ENCODE measurements around the gene CASP7.

The CASP7 gene

DNA sequence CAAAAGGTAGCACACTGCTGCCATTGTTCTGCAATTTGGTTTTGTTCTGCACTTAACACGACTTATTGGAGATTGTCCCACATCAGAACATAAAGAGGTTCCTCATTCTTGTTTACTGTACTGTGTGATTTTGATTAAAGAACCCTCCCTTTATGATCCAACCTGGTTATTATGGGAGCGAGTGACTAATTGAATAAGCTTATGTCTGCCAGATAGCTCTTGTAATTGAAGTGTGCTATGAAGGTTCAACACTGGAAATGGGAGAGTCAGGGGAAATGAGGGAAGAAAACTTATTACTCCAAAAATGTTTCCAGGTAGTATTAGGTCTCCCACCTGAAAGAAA lies 33.9 kb downstream of the CASP7 start:
- DNase-seq, result no peak

DNA sequence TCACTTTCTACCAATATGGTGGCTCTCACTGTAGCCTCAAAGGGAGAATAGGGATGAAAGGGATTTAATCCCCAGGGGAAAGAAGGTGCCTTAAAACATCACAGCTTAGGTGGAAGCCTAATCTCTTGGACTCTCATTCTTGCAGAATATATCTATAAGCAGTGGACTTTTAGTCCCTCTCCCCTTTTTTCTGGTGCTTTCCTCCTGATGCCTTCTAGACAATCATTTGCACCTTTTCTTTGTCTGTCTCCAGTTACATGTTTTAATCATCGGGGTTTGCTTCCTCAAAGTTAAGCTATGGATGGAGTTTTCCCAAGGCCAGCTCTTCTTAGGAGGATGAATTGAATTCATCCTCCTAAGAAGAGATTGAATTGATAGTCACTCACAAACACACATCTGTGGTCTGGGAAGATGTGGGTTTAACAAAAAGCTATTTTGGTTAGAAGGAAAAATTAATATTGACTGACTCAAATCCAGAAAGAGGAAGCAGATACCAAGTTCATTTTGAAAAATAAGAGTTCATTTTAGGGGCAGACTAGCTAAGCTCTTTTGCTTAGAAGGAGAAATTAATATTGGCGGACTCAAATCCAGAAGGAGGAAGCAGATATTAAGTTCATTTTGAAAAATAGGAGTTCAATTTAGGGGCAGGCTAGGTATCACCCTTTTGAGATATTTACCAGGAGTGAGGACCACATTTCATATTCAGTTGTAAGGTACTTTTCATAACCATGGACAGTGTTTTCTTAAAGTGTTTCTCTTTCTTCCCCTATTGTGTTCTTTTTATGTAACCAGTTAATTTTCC lies 36.6 kb downstream of the CASP7 start:
- DNase-seq, result no peak

DNA sequence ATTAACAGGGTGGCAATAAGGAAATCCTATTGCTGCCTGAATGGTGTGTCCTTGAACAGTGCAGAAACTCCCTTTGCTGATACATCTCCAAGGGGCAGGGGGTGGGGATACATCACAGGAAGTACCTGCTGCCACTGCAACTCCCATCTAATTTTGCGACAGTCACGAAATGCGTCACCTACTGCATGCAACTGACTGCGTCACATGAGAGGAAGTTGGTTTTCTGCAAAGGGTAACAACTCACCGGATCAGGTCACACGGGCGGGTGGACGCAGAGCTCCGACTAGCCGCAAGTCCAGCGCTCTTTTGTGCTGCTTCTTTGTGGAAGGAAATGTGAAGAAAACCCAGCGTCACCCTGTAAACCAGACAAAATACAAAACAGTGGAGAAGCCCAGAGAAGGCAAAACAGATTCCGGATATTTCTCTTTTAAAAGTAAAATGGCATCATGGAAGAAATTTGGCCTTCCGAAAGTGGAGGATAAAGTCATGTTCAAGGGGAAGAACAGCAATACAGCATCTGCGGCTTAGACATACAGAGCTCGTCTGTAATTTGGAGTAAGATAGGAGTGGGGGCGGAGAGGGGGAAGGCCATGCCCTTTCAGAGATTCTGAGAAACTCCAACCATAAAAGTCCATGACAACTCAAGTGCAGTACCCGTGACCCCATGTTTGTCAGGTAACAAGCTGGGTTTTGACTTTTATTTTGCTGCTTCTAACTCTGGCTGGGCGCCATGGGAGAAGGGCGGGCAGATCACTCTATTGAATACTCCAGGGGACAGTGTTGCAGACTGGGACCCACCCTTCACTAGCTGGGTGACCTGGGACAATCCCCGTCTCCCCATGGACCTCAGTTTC lies 39.5 kb downstream of the CASP7 start:
- DNase-seq, result no peak

DNA sequence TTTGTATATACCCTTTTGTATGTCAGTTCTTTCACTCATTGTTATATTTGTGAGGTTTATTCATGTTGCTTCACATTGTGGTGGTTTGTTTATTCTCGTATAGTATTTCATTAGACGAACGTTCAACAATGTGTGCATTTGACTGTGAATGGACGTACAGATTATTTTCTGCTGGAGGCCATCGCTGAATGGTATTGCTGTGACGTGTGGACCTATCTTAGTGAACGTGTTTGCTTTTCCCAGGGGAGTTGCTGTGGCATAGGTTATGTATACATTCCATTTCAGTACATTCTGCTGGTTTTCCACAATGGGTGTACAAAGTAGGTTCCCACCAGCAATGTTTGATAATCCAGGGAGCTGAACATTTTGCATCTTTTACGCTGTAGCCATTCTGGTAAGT lies 40.7 kb downstream of the CASP7 start:
- no peak for DNase-seq

DNA sequence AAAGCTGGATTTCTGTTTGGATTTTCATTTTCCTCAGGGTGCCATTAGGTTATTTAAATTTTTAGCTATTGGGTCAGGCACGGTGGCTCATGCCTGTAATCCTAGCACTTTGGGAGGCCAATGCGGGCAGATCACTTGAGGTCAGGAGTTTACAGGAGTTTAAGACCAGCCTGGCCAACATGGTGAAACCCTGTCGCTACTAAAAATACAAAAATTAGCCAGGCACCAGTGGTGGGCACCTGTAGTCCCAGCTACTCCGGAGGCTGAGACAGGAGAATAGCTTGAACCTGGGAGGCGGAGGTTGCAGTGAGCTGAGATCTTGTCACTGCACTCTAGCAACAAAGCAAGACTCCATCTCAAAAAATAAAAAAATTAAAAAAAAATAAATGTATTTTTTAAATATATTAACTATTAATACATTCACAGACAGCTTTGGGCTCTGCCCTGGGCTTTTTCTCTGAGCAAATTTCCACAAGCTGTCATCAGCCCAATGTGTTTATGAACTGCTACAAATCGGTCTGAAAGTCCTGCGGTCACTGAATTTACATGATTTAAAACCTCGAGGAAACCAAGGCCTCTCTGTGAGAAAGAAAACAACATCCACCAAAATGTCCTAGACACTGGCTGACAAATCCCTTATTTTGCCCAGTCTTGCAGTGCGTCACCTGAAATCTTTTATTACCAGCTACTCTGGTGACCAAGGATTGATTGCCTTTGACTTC lies 52.6 kb downstream of the CASP7 start:
- DNase-seq, result no peak

DNA sequence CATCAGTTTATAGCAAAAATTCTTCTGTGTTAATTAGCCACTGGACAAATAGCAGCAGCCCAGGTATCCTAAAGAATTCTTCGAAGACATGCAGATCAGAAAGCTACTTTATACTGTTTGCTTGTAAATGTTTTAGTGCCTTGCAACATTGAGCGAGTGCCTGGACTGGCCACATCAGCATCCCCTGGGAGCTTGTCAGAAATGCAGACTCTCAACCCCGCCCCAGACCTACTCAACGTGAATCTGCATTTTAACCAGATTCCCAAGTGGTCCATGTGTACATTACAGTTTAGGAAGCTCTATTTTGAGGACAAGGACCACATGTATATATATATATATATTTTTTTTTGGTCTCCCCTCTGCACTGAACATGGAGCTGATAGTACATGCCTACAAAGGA lies 53.3 kb downstream of the CASP7 start:
- no peak for DNase-seq

DNA sequence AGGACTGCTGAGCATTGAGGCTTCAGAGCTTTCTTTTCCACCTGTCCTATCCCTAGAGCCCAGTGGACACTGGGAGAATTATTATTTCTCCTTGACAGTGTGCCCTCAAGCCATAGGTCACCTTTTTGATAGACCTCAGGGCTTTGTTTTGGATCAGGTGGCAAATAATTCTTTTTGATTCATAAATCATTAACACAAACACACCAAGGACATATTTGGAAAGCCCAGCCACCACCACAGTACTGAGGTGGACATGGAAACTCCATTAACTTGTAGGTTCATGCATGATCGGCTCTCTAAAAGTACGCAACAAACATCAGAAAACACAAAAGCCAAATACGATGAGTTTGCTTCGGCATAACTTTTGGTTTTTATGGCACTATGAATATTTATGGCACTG lies 53.9 kb downstream of the CASP7 start:
- no peak for DNase-seq

DNA sequence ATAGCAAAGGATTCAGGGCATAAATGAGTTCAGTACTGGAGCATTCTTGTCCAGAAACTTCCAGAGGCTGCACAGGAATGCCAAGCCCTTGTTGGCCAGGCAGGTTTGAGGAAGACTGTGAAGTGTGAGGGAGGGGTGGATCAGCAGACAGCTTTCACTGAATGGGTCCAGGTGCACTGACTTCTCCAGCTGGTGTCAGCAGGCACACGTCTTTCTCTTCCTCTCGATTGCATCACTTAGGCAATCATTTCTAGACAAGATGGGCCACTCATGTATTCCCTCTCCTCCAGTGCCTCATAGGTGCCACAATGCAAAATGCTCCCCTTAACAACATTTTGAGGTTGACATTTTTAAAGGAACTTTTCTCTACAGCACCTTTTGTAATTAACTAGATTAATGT lies 56.2 kb downstream of the CASP7 start:
- DNase-seq, result no peak

DNA sequence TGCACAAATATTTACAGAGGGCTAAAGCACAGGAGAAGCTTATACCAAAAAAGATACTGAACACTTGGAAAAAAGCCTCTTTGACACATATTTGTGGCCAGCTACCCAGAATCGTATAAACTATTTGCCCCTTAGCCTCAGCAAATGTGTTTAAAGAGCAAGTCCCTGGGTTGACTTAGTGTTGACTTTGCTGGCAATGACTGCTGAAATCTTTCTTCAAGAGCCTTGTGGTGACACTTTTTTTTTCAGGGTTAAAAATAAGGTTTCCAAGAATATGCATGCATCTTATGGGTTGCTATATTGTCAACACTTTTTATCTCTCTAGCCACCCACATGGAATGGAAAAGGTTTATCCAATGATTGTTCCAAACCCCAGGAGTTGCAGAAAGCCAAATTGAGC lies 56.9 kb downstream of the CASP7 start:
- no peak for DNase-seq

DNA sequence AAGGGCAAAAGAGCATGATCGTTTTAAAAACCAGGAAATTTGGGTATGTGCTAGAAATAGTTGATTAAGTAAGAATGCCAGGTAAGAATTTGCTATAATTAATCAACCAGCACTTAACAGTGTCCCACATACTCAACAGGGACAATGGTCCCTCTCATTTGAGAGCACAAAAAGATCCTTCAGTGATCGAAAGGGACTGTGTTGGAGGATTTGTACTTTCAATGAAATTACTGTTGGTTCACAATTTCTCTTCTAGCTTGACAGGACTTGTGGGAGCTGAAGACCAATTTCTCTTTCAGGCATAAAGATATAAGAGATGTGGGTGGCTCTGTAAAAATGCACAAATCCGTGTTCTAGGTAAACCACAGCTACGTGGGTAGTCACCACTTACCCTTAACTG lies 59.3 kb downstream of the CASP7 start:
- no peak for DNase-seq

DNA sequence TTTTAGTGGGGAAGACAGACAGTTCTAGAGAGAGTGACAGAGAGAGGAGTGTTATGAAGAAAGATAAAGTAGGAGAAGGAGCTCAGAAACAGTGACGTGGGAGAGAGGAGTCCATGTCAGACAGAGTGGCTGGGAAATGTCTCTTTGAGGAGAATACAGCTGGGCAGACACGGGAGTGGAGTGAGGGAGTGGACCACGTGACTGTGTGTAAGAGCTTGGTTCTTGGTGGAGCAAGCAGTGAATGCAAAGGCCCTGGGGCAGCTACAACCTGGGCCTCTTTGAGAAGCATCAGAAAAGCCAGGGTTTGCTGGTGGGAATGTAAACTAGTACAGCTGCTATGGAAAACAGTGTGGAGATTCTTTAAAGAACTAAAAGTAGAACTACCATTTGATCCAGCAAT lies 59.9 kb downstream of the CASP7 start:
- no peak for DNase-seq

DNA sequence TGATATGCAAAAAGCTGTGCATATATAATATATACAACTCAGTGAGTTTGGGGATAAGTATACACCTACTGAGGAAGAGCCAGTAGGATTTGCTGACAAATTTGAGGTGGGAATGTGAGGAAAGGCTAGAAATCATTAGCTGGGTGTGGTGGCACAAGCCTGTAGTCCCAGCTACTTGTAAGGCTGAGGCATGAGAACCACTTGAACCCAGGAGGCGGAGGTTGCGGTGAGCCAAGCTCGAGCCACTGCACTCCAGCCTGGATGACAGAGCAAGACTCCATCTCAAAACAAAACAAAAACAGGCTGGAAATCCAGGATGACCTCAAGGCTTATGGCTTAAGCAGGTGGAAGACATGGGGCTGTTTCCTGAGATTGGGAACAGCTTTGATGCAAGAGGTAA lies 61.1 kb downstream of the CASP7 start:
- DNase-seq, result no peak

DNA sequence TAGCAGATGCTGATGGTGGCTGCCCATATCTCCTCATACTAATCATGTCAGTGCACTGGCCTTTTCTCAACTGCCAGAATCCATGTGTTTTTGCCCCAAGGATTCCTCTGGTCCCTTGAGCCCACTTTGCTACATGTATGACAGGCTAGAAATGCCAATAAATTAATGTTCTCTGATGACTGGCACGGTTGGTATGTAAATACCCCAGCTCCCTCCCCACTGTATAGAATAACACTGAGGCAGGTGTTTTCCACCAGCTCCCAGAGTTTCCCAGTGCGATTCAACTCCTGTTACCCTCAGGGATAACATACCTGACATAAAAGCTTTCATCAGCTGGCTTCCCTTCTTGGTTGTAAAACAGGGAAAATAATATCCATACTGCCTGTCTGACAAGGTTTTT lies 62.8 kb downstream of the CASP7 start:
- no peak for DNase-seq

DNA sequence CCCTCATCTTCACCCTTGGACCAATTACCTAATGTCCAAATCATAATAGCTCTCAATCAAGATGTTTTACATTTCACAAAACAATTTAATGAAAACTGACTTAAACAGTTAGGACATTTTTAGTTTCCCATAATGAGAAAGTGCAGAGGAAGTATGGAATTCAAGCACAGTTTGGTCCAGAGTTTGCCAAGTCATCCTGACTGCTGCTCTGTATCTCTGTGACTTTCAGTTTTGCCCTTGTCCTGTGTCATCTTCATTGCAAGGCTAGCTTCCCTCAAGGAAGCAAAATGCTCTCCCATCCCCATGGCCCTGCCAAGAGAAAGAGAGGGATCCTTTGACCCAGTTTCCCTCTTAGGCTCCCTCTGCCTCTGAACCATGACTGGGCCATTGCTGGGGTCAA lies 63.9 kb downstream of the CASP7 start:
- DNase-seq, result no peak

DNA sequence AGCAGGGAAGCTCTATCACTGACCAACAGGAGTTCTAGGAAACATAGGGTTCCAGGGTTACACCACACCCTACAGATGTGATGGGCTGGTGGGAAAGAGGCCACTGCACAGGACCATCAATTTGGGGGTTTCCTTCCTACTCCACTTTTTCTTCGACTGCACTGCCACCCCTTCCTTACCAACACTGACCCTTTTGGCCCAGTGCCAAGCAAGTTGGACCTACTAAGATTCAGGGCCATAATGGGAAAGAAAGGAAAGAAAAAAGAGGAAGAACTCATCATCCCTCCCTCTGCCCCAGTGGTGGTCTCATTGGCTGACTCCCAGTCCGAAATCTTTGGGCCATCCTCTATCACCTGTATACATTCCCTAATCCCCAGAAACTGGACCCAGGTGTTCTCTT lies 65.7 kb downstream of the CASP7 start:
- DNase-seq, result no peak

DNA sequence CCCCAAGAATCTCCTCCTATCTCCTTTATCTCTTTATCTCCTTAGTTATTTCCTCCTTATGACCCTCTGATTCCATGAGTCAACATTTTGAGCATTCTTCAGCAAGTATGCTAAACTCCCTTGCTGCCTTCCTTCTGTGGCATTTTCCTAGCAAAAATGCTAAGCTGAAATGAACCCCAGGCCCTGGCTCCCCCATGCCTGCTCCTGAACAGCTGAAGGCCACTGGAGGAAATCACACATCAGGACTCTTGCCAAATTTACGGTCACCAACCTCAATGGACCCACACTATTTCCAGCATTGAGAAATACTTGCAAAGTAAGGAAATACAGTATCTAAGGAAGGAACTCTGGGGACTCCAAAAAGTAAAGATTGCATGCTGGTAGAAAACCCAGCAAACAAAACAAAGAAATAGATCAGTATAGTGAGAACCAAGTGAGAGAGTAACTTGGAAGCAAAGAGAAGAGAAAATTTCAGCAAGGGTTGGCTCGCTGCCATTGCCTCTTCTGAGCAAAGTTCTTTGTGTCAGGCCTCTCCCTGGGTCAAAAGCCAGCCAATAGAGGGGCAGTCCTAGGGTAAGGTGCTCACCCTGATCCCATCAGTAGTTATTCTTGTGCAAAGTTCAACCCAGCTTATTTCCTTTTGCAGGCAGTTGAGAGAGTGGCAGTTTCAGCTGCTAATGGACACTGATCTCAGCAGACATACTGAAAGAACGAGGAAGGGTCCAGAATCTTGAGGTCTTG lies 66.7 kb downstream of the CASP7 start:
- DNase-seq, result no peak

DNA sequence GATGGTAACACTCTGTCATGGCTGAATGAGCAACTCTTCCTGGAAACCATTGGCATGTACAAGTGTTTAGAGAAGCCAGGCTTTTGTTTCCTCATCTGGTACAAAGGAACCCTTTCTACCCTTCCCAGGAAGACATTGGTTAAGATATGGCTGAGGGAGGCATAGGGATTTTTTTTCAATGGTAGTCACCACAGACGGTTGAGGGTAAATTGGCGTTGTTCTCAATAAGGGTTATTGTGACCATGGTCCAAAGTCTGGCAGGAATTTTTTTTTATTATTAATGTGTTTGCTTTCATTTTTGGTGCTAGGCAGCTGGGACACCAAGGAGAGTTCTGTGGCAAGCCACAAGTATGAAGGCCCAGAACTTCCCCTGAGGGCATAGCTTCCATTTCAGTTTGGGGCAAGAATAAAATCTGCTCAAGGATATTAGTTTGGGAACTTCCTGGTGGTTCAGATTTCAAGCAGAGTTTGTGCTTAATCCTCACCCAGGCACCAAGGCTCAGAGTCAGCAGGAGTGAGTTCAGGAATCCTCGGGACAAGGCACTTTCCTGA lies 71.5 kb downstream of the CASP7 start, which contains the start of gene PLEKHS1:
Gene PLEKHS1 (plus strand): TSS at position 502 of the 552 bp plus-strand sequence. CDS start 3,596 bp downstream, outside the sequence.
- no peak for DNase-seq

DNA sequence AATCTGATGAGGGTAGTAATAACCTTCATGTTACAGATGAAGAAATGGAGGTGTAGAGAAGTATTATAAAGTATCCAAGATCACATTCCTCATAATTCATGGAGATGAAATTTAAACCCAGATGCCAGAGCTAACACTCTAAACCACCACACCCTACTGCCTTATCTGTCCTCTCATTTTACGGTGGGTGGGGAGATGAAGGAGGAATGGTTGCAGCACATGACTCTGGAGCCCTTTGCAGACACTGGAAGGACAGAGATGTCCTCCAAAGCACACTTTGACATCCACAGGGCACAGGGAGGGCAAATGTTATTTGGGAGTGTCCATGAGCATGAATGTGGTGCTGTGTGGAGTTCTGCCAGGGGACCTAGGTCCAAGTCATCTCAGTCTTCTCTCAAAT lies 72.8 kb downstream of the CASP7 start:
- no peak for DNase-seq

DNA sequence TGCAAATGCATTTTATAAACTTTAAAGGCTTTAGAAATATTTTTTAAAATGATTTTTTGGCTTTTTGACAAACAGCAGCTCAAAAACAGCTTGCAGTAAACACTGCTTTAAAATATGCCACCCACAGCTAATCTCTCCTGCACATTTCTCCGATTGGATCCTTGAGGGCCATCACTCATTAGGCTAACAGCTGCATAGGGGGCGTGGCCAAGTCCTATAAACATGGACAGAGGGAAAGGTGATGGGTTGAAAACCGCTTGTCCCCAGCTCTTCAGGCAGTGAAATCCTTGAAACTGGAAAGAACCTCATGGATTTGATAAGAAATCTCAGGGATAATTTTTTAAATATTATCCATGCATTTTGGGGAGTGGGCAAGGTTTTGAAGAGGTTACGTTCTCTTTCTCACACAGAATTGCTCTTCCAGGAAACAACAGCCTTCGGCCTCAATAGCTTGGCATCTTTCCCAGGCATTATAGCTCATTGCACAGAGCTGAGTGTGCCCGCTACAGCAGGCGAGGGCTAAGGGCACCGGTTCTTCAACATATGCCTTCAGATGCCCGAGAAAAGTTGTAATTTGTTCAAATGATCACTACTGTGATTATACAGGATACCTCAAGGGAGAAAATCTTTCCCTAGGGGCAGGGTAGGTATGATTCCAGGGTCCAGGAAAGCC lies 73.4 kb downstream of the CASP7 start:
- no peak for DNase-seq

DNA sequence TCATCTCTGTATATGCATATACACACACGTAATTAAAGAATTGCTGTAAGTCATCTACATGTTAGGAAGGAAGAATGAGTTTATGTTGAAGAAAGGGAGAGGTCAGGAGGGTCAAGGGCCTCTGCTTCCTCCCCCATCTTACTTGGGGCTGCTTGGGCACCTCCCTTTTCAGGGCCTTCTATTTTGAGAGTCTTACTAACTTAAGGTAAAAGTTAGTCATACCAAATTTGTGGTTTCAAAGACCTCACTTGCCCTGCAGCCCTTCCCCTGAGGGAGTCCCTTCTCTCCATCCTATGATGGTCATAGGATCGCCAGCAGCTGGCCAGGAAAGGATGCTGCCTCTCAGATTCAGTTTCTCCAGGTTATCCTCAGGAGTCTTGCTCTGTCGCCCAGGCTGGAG lies 74.4 kb downstream of the CASP7 start:
- no peak for DNase-seq

DNA sequence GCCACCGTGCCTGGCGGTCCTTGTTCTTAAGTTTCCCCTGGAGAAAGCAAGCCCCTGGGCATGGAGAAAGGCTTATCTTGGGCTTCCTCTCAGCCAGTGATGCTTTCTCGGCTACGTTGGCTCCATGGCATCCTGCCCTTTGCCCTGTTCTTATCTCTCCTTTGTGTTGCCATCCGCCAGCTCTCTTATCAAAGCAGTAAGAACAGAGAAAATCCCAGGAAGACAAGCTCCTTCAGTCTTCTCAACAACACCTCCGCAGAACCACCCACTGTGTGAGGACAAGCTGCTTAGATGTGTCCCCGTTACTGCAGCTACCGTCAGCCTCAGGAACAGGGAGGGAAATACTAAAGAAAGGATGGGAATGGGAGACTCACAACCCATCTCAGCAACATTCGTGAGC lies 75.1 kb downstream of the CASP7 start:
- DNase-seq, result no peak

DNA sequence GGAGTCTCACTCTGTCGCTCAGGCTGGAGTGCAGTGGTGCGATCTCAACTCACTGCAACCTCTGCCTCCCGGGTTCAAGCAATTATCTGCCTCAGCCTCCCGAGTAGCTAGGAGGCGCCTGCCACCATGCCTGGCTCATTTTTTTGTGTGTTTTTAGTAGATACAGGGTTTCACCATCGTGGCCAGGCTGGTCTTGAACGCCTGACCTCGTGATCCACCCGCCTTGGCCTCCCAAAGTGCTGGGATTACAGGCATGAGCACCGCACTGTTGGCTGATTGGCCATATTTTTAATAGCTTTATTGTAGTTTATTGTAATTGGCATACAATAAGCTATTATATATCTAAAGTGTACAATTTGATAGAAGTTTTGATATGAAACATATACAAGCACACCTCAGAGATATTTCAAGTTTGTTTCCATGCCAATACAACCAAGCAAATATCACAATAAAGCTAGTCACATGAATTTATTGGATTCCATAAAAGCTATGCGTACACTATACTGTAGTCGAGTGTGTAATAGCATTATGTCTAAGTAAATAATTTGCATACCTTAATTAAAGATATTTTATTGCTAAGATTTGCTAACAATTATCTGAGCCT lies 77.3 kb downstream of the CASP7 start:
- no peak for DNase-seq
